H1 (cell line): ENCODE results near the gene MYBPC3. TPM values are rescaled to one million over a fixed set of nuclear protein-coding genes. Genes with fewer than 3 reads are reported as not detected.
A peak's percentile ranks its signal among the peaks of the same experiment; 100 is the strongest.

Experiments
- ATF3 ChIP-seq: IDR thresholded peaks from 2 replicates; pipeline ENCODE4 v1.6.1; 2011; ENCODE audit warnings: low read depth, mild to moderate bottlenecking, low read length; ENCODE audit not compliant: insufficient read depth
- BACH1 ChIP-seq: IDR thresholded peaks from 2 replicates; pipeline ENCODE4 v1.6.1; 2012; ENCODE audit warnings: low read length, improper control_type of control experiment
- CHD1 ChIP-seq: IDR thresholded peaks from 2 replicates; pipeline ENCODE4 v1.6.1; 2012; ENCODE audit warnings: low read depth, low read length, improper control_type of control experiment
- CTCF ChIP-seq, 3 experiments: IDR thresholded peaks; 1 replicate in 2 of 3; 2 replicates in 1 of 3; pipeline versions ENCODE4 v1.5.1 to v1.6.1; 2011; ENCODE audit warnings: low read length in 3 of 3, mild to moderate bottlenecking in 3 of 3, inconsistent platforms in 2 of 3, low read depth in 1 of 3, moderate library complexity in 1 of 3; ENCODE audit not compliant: insufficient read depth in 1 of 3; ENCODE audit errors: control extremely low read depth in 1 of 3
- E2F6 ChIP-seq: IDR thresholded peaks from 2 replicates; pipeline ENCODE4 v1.6.1; 2012; ENCODE audit warnings: inconsistent platforms
- GTF2F1 ChIP-seq: IDR thresholded peaks from 2 replicates; pipeline ENCODE4 v1.6.1; 2012; ENCODE audit warnings: low read depth, low read length, improper control_type of control experiment, borderline replicate concordance
- HDAC2 ChIP-seq, 2 experiments: fragments of 300-600 bp in 1 of 2; sonication (generic) in 1 of 2; IDR thresholded peaks; 2 replicates each; pipeline ENCODE4 v1.6.1; 2011 to 2012; ENCODE audit warnings: low read depth in 2 of 2, low read length in 2 of 2, mild to moderate bottlenecking in 2 of 2, moderate library complexity in 2 of 2, borderline replicate concordance in 1 of 2, inconsistent platforms in 1 of 2
- KDM5A ChIP-seq: fragments of 200-600 bp; IDR thresholded peaks from 2 replicates; pipeline ENCODE4 v1.7.1; 2012; ENCODE audit warnings: mild to moderate bottlenecking, low read length, inconsistent platforms, mixed read lengths
- POLR2A ChIP-seq, 2 experiments: IDR thresholded peaks; 1 replicate in 1 of 2; 2 replicates in 1 of 2; pipeline ENCODE4 v1.6.1; 2011; ENCODE audit warnings: low read depth in 2 of 2, low read length in 2 of 2, mild to moderate bottlenecking in 2 of 2; ENCODE audit errors: control extremely low read depth in 1 of 2
- POLR2AphosphoS5 ChIP-seq: IDR thresholded peaks from 2 replicates; pipeline ENCODE4 v1.6.1; 2011; ENCODE audit warnings: low read depth, low read length
- POU5F1 ChIP-seq: IDR thresholded peaks from 2 replicates; pipeline ENCODE4 v1.6.1; 2011; ENCODE audit warnings: low read depth, mild to moderate bottlenecking, low read length, moderate library complexity
- RFX5 ChIP-seq: IDR thresholded peaks from 2 replicates; pipeline ENCODE4 v1.6.1; 2011; ENCODE audit warnings: low read depth, low read length, improper control_type of control experiment, borderline replicate concordance
- RNF2 ChIP-seq: fragments of 200-900, 300-1000 bp; sonication (generic); IDR thresholded peaks from 2 replicates; pipeline ENCODE4 v1.7.1; 2016; ENCODE audit warnings: borderline replicate concordance, low read depth, mild to moderate bottlenecking, antibody characterized with exemption, low read length; ENCODE audit not compliant: poor library complexity, severe bottlenecking; ENCODE audit errors: missing control alignments
- SIX5 ChIP-seq: IDR thresholded peaks from 2 replicates; pipeline ENCODE4 v1.6.1; 2011; ENCODE audit warnings: mild to moderate bottlenecking, low read depth, low read length
- SP2 ChIP-seq: IDR thresholded peaks from 2 replicates; pipeline ENCODE4 v1.6.1; 2012; ENCODE audit warnings: mild to moderate bottlenecking, low read length, inconsistent platforms
- TAF1 ChIP-seq: IDR thresholded peaks from 2 replicates; pipeline ENCODE4 v1.6.1; 2011; ENCODE audit warnings: mild to moderate bottlenecking, low read depth, low read length
- TAF7 ChIP-seq: optimal IDR thresholded peaks from 2 replicates; pipeline ENCODE3; 2011; ENCODE audit warnings: low read depth, mild to moderate bottlenecking, inconsistent platforms, low read length, moderate library complexity, borderline replicate concordance
- TBP ChIP-seq: IDR thresholded peaks from 2 replicates; pipeline ENCODE4 v1.6.1; 2011; ENCODE audit warnings: low read depth, low read length, improper control_type of control experiment
- polyA plus RNA-seq, 7 experiments: library from polyadenylated mRNA; depleted of rRNA in 3 of 7; stranded (reverse) in 5 of 7; unstranded in 2 of 7; fragments of >200 nt in 5 of 7; fragments of 200-250 nt in 2 of 7; gene quantifications; 1 replicate in 5 of 7; 2 replicates in 1 of 7; 4 replicates in 1 of 7; pipeline versions ENCODE4 v1.2.1 to v1.2.3, GENCODE V29; 2011 to 2013; ENCODE audit warnings: missing spikeins in 2 of 7, mixed read lengths in 2 of 7
- total RNA-seq: library from RNA; stranded (reverse); fragmentation: NEBNext Ultra II Directional; extraction: Animal tissue kit (Norgen Biotek cat#: 25700); gene quantifications from 2 replicates; pipeline ENCODE4 v1.2.1, GENCODE V29; 2021

The MYBPC3 gene
- total and polyA plus RNA-seq, 2 of the 8 experiments (the other 6 are each of a cell fraction or from before 2014, with no cell fraction given) = 0.05 TPM; not detected in 1

GRCh38 chr11:47355283-47356128 lies 3.0 kb upstream of the MYBPC3 start (continued):
- no peak; the same call in 1 of the 2 replicates for TF ChIP-seq BACH1
- TF ChIP-seq ATF3 = peak; percentile 64; the same call in 1 of the 2 replicates
- TF ChIP-seq KDM5A = no peak
- no peak for TF ChIP-seq GTF2F1
- no peak for TF ChIP-seq RFX5
- peak; percentile 44; the same call in 1 of the 2 replicates for TF ChIP-seq TAF1
- TF ChIP-seq HDAC2 (IDR thresholded peaks at IDR 0.05; ENCODE audit: borderline replicate concordance in 1 of 2, low read depth in 2 of 2, low read length in 2 of 2) = no peak; a peak in 1 of 4 replicates
- TF ChIP-seq POU5F1 = no peak
- TF ChIP-seq SP2 = no peak
- no peak for TF ChIP-seq RNF2
- peak; percentile 45; the same call in 1 of the 2 replicates for TF ChIP-seq TBP
- no peak for TF ChIP-seq CHD1
- TF ChIP-seq TAF7 = peak; percentile 82
- TF ChIP-seq SIX5 = no peak
- TF ChIP-seq CTCF (IDR thresholded peaks at IDR 0.05; ENCODE audit: control extremely low read depth in 1 of 3, insufficient read depth in 1 of 3, low read depth in 1 of 3, low read length in 3 of 3) = peak in 2 of 3 experiments; percentile 100; a peak in 3 of 4 replicates
- TF ChIP-seq POLR2AphosphoS5 = peak; percentile 70; the same call in 1 of the 2 replicates
- no peak; the same call in 1 of the 2 replicates for TF ChIP-seq E2F6
- TF ChIP-seq POLR2A (IDR thresholded peaks at IDR 0.05; ENCODE audit: control extremely low read depth in 1 of 2, low read depth in 2 of 2, low read length in 2 of 2) = peak in 1 of 2 experiments; percentile 64; a peak in 1 of 3 replicates
- TF ChIP-seq, all 59 proteins: peak for 19
